PC-9 (cell line): ENCODE results near the gene PON1. TPM values are rescaled to one million over a fixed set of nuclear protein-coding genes. Genes with fewer than 3 reads are reported as not detected.

Experiments
- BruUV-seq: library from RNA; stranded (reverse); fragments of 400-500 nt; replicated peaks from 2 replicates; lab custom pipeline; 2021; lab: Mats Ljungman, UMichigan
- CTCF ChIA-PET: fragments of 300-600 bp; sonication (Branson Sonifier 250); formaldehyde crosslinking; loops from one replicate; lab custom pipeline; 2022; ENCODE audit warnings: antibody characterized with exemption; lab: Charles Lee
- POLR2A ChIA-PET: fragments of 300-600 bp; sonication (Branson Sonifier 250); formaldehyde crosslinking; loops from one replicate; lab custom pipeline; 2022; ENCODE audit warnings: antibody characterized with exemption; ENCODE audit not compliant: unreplicated experiment; lab: Charles Lee
- DNase-seq, 2 experiments: peaks; one replicate each; pipeline versions ENCODE4 v3.0.0 to v3.0.0-alpha.2; 2015 to 2022; ENCODE audit warnings: mixed read lengths in 1 of 2
- H2AFZ ChIP-seq: fragments of 200-600 bp; sonication (generic); 2 replicates; pipeline ENCODE4 v1.8.1; 2017; ENCODE audit warnings: antibody characterized with exemption
- H3F3A ChIP-seq: fragments of 200-600 bp; sonication (generic); 2 replicates; pipeline ENCODE4 v1.8.1; 2017; ENCODE audit warnings: antibody characterized with exemption, mild to moderate bottlenecking, low read depth; ENCODE audit not compliant: insufficient read depth
- H3K27ac ChIP-seq: fragments of 200-600 bp; sonication (generic); 2 replicates; pipeline ENCODE4 v1.6.1; 2016; ENCODE audit warnings: mixed run types
- H3K27me3 ChIP-seq: fragments of 200-600 bp; sonication (generic); 2 replicates; pipeline ENCODE4 v1.6.1; 2016; ENCODE audit warnings: low read depth, mixed run types; ENCODE audit not compliant: insufficient read depth
- H3K36me3 ChIP-seq: fragments of 200-600 bp; sonication (generic); 2 replicates; pipeline ENCODE4 v1.6.1; 2016; ENCODE audit warnings: low read depth, mixed run types
- H3K4me1 ChIP-seq: fragments of 200-600 bp; sonication (generic); replicated peaks from 2 replicates; pipeline ENCODE4 v1.6.1; 2016; ENCODE audit warnings: mixed run types; ENCODE audit not compliant: insufficient read depth
- H3K4me2 ChIP-seq: fragments of 200-600 bp; sonication (generic); 2 replicates; pipeline ENCODE4 v1.6.1; 2017; ENCODE audit warnings: mixed run types
- H3K4me3 ChIP-seq: fragments of 200-600 bp; sonication (generic); 2 replicates; pipeline ENCODE4 v1.6.1; 2016; ENCODE audit warnings: mixed run types
- H3K79me2 ChIP-seq: fragments of 200-600 bp; sonication (generic); 2 replicates; pipeline ENCODE4 v1.6.1; 2017; ENCODE audit warnings: low read depth, mixed run types
- H3K9me2 ChIP-seq: fragments of 200-600 bp; sonication (generic); 2 replicates; pipeline ENCODE4 v1.8.1; 2017; ENCODE audit warnings: mild to moderate bottlenecking; ENCODE audit not compliant: insufficient read depth
- H3K9me3 ChIP-seq: fragments of 200-600 bp; sonication (generic); 2 replicates; pipeline ENCODE4 v1.8.1; 2016; ENCODE audit warnings: low read depth; ENCODE audit not compliant: insufficient read depth
- H4K20me1 ChIP-seq: fragments of 200-600 bp; sonication (generic); 2 replicates; pipeline ENCODE4 v1.8.1; 2017; ENCODE audit not compliant: insufficient read depth
- EZH2 ChIP-seq: fragments of 200-600 bp; sonication (generic); IDR thresholded peaks from 2 replicates; pipeline ENCODE4 v1.8.0; 2017; ENCODE audit warnings: antibody characterized with exemption, low read depth
- intact Hi-C: fragments of 100-400 bp; cut with micrococcal nuclease; formaldehyde crosslinking; loops from one replicate; pipeline ENCODE4 v1.10.0; 2022; ENCODE audit not compliant: unreplicated experiment
- total RNA-seq: library from RNA; stranded (reverse); gene quantifications from 2 replicates; pipeline ENCODE4 v1.2.3, GENCODE V29; 2021
- TF ChIP-seq, protein P1 (sequence below): fragments of 200-600 bp; sonication (generic); conservative IDR thresholded peaks from 2 replicates; pipeline ENCODE4 v1.6.1; 2017; ENCODE audit warnings: mixed run types, antibody characterized with exemption, mild to moderate bottlenecking, moderate library complexity

Gene PON1
- total RNA-seq, 1 experiment from 2014 or later = not detected

DNA sequence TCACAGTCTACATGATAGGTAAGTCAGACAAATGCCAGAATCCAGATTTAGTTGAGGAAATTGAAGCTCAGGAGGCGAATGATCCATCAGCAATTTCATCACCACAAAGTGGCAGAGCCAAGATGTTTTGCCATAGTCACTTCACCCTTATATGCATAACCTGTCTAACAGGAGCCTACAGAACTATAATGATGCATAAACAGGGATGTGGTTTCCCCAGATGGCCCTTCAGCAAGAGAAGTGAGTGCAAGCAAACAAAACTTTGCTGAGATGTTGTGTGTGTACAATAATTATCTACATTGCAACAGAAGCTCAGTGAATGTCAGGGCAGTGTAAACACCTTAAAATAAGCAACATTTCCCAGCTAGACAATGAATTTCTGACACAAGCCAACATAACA lies 43.3 kb upstream of the PON1 start:
- ChIA-PET POLR2A (no interaction called here), CTCF (no interaction called here)
- peaks cover 16% of the 10 kb centered on the region for H3K4me1 ChIP-seq
- intact Hi-C loops = no loop called here
- H3K9me3 ChIP-seq = no peaks in the 10 kb centered on the region
- no peaks in the 10 kb centered on the region for H3K9me2 ChIP-seq
- no peaks in the 10 kb centered on the region for H3K36me3 ChIP-seq
- peak in 1 of 2 experiments; percentile 85 for DNase-seq
- no peak for TF ChIP-seq EZH2
- TF ChIP-seq, protein P1, sequence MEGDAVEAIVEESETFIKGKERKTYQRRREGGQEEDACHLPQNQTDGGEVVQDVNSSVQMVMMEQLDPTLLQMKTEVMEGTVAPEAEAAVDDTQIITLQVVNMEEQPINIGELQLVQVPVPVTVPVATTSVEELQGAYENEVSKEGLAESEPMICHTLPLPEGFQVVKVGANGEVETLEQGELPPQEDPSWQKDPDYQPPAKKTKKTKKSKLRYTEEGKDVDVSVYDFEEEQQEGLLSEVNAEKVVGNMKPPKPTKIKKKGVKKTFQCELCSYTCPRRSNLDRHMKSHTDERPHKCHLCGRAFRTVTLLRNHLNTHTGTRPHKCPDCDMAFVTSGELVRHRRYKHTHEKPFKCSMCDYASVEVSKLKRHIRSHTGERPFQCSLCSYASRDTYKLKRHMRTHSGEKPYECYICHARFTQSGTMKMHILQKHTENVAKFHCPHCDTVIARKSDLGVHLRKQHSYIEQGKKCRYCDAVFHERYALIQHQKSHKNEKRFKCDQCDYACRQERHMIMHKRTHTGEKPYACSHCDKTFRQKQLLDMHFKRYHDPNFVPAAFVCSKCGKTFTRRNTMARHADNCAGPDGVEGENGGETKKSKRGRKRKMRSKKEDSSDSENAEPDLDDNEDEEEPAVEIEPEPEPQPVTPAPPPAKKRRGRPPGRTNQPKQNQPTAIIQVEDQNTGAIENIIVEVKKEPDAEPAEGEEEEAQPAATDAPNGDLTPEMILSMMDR = no peak
- peak overlapping the region; percentile 26; the same call in 1 of the 2 replicates for H3K4me2 ChIP-seq
- no peaks in the 10 kb centered on the region for H3K79me2 ChIP-seq
- no peak overlapping the region for H3K4me3 ChIP-seq
- no peak overlapping the region for H2AFZ ChIP-seq
- no peaks in the 10 kb centered on the region for H3K27me3 ChIP-seq
- no peaks in the 10 kb centered on the region for H4K20me1 ChIP-seq
- no TSS peak for BruUV-seq
- H3K27ac ChIP-seq = 0 out of 2 replicates have a peak overlapping the region, but pooled peaks have one; percentile 7
- peaks cover 4% of the 10 kb centered on the region; the same call in 1 of the 2 replicates for H3F3A ChIP-seq

- H3K9me3 ChIP-seq = no peaks in the 10 kb centered on the region
- H3K4me3 ChIP-seq = no peak overlapping the region
- no peaks in the 10 kb centered on the region for H3K79me2 ChIP-seq
- H3F3A ChIP-seq = peaks cover 4% of the 10 kb centered on the region; the same call in 1 of the 2 replicates
- intact Hi-C loops = no loop called here
- no peak overlapping the region for H3K4me2 ChIP-seq
- no peak overlapping the region for H2AFZ ChIP-seq
- H3K27ac ChIP-seq = no peak overlapping the region
- no peaks in the 10 kb centered on the region for H3K27me3 ChIP-seq
- TF ChIP-seq, protein P1 = no peak
- no peak for TF ChIP-seq EZH2
- BruUV-seq = no TSS peak
- H3K36me3 ChIP-seq = no peaks in the 10 kb centered on the region
- H4K20me1 ChIP-seq = no peaks in the 10 kb centered on the region
- DNase-seq = no peak
- H3K9me2 ChIP-seq = no peaks in the 10 kb centered on the region
- ChIA-PET POLR2A (no interaction called here), CTCF (no interaction called here)
- peaks cover 16% of the 10 kb centered on the region for H3K4me1 ChIP-seq
These were observed 40.8 kb upstream of the PON1 start for GRCh38 chr7:95365151-95365550.

DNA sequence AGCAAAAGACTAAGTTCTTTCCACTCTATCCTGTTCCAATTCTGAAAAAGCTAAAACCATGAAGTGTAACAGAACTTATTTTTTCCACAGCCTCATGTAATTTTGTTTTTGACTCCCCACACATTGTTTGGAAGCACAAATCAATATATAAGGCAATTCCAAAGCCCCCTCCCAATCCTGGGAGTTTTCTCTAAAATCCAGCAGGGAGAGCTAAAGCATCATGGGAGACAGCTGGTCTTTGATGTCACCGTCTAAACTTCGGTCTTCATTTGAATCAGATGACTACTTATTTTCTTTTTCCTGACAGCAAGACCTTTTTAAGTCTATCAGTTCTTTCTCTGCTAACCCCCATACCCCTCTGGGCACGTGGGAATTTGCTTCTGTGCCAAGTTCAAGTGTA lies 33.3 kb upstream of the PON1 start:
- Histone ChIP-seq H3F3A (no peaks in the 10 kb centered on the region), H3K36me3 (no peaks in the 10 kb centered on the region), H3K4me3 (no peak overlapping the region), H3K27me3 (no peaks in the 10 kb centered on the region), H4K20me1 (no peaks in the 10 kb centered on the region), H3K4me1 (no peaks in the 10 kb centered on the region), H3K9me2 (no peaks in the 10 kb centered on the region), H3K9me3 (no peaks in the 10 kb centered on the region), H3K27ac (no peak overlapping the region), H2AFZ (no peak overlapping the region), H3K79me2 (no peaks in the 10 kb centered on the region), H3K4me2 (no peak overlapping the region)
- no TSS peak for BruUV-seq
- ChIA-PET POLR2A (no interaction called here), CTCF (no interaction called here)
- TF ChIP-seq, protein P1 = no peak
- no peak for TF ChIP-seq EZH2
- intact Hi-C loops = no loop called here
- DNase-seq = no peak
